ENCODE results near the gene TAGLN3.

Gene TAGLN3

GRCh38 chr3:111963424-111963823 lies 35.3 kb upstream of the TAGLN3 start:
- no peaks in the 10 kb centered on the region for H3K9me3 Mint-ChIP-seq
- H3K4me1 Mint-ChIP-seq: peaks cover 21% of the 10 kb centered on the region
- no peak for TF ChIP-seq CTCF (IDR thresholded peaks at IDR 0.05; ENCODE audit: unreplicated experiment in 3 of 3)
- no peaks in the 10 kb centered on the region for H3K27me3 Mint-ChIP-seq (ENCODE audit: low read depth)
- H3K27ac Mint-ChIP-seq: no peak overlapping the region
- peaks cover 43% of the 10 kb centered on the region for H3K36me3 Mint-ChIP-seq (ENCODE audit: low read depth)
- H3K4me3 Mint-ChIP-seq: no peak overlapping the region

DNA sequence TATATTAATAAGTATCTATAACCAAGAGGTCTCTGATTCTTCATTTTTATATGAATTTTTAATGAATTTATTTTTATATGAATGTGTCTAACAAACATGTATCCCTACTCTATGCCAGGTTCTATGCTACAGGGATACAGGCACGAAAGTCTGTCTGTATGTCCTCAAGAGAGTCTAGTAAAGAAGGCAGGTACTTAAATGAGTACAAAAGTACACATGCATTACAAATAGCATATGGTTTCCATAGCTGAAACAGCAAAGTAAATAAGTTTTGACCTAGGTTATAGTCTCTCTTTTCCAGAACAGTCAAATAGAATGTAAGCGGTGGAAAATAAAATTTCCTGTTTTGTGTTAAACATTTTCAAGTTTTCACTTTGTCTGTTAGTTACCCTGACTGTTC lies 33.2 kb upstream of the TAGLN3 start:
- no peak overlapping the region for H3K4me3 Mint-ChIP-seq
- H3K4me1 Mint-ChIP-seq: peaks cover 21% of the 10 kb centered on the region
- no peaks in the 10 kb centered on the region for H3K27me3 Mint-ChIP-seq (ENCODE audit: low read depth)
- peaks cover 50% of the 10 kb centered on the region for H3K36me3 Mint-ChIP-seq (ENCODE audit: low read depth)
- no peak for TF ChIP-seq CTCF (IDR thresholded peaks at IDR 0.05; ENCODE audit: unreplicated experiment in 3 of 3)
- no peaks in the 10 kb centered on the region for H3K9me3 Mint-ChIP-seq
- H3K27ac Mint-ChIP-seq: no peak overlapping the region

- H3K36me3 Mint-ChIP-seq (ENCODE audit: low read depth): peaks cover 41% of the 10 kb centered on the region
- H3K27me3 Mint-ChIP-seq (ENCODE audit: low read depth): no peaks in the 10 kb centered on the region
- no peak overlapping the region for H3K4me3 Mint-ChIP-seq
- no peaks in the 10 kb centered on the region for H3K9me3 Mint-ChIP-seq
- peak overlapping the region; percentile 8 to 56 (median 28) for H3K27ac Mint-ChIP-seq
- no peak for TF ChIP-seq CTCF (IDR thresholded peaks at IDR 0.05; ENCODE audit: unreplicated experiment in 3 of 3)
- peaks cover 12% of the 10 kb centered on the region for H3K4me1 Mint-ChIP-seq
These were observed 31.7 kb upstream of the TAGLN3 start for GRCh38 chr3:111967068-111967467.

- TF ChIP-seq CTCF (IDR thresholded peaks at IDR 0.05; ENCODE audit: unreplicated experiment in 3 of 3): peak; percentile 84 to 95 (median 90)
- no peaks in the 10 kb centered on the region for H3K9me3 Mint-ChIP-seq
- H3K4me3 Mint-ChIP-seq: no peak overlapping the region
- H3K36me3 Mint-ChIP-seq (ENCODE audit: low read depth): peaks cover 41% of the 10 kb centered on the region
- peaks cover 12% of the 10 kb centered on the region for H3K4me1 Mint-ChIP-seq
- no peaks in the 10 kb centered on the region for H3K27me3 Mint-ChIP-seq (ENCODE audit: low read depth)
- H3K27ac Mint-ChIP-seq: peak overlapping the region; percentile 28 to 69 (median 39)
These were observed 31.0 kb upstream of the TAGLN3 start for GRCh38 chr3:111967651-111968274.

DNA sequence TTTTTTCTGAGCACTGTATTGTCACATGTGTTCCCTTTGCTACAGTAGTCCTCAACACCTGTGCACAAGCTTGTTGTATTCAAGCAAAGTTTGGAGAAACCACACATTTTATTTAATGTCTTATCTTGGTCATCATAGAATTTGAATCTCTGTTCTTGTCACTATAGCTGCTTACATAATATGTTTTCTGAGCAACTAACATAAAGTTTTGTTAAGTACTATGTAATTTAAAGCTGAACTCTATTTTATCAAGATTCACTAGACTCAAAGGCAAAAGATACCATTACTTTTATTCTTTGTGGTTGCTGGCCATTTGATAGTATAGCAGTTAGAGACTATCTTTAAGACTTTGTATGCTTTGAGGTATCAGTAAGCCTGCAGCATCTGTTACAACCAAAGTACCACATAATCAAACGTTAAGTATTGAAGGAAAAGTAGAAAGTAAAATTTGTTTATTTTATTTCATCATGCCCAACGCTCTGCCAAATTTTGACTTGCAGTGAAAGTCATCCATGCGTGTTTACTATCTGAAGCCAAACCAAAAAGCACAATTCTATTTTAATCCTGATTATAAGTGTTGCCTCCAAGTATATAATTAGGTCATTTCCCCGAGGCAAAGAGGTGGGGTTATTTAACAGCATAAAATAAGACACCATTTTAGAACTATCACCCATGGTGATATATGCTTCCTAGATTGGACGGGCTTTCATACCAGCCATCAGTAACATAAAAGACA lies 30.2 kb upstream of the TAGLN3 start:
- TF ChIP-seq CTCF (IDR thresholded peaks at IDR 0.05; ENCODE audit: unreplicated experiment in 3 of 3): no peak
- H3K4me1 Mint-ChIP-seq: peaks cover 12% of the 10 kb centered on the region
- H3K4me3 Mint-ChIP-seq: no peak overlapping the region
- no peaks in the 10 kb centered on the region for H3K27me3 Mint-ChIP-seq (ENCODE audit: low read depth)
- H3K9me3 Mint-ChIP-seq: no peaks in the 10 kb centered on the region
- peaks cover 38% of the 10 kb centered on the region for H3K36me3 Mint-ChIP-seq (ENCODE audit: low read depth)
- H3K27ac Mint-ChIP-seq: no peak overlapping the region

- Mint-ChIP-seq H3K4me1 (peaks cover 12% of the 10 kb centered on the region), H3K4me3 (no peak overlapping the region), H3K9me3 (no peaks in the 10 kb centered on the region), H3K36me3 (ENCODE audit: low read depth) (peaks cover 37% of the 10 kb centered on the region), H3K27me3 (ENCODE audit: low read depth) (no peaks in the 10 kb centered on the region), H3K27ac (peak overlapping the region in 1 of 3 experiments; percentile 72)
- no peak for TF ChIP-seq CTCF (IDR thresholded peaks at IDR 0.05; ENCODE audit: unreplicated experiment in 3 of 3)
These were observed 28.3 kb upstream of the TAGLN3 start for GRCh38 chr3:111970376-111970775.
